Endometrium (tissue), 2 donors: ENCODE data around the gene CD22.
"Not testable (repeated sequence)": the region's sequence is repeated elsewhere in the genome, so short reads cannot be mapped to it uniquely, and the experiment has no call there.

Experiments used
- FAIRE-seq: peaks from 2 replicates; lab custom pipeline; 2012; peaks lifted over from hg19 to GRCh38; lab: Jason Lieb, UNC
- donor health status: control.
- donor health status: control.

Gene CD22

DNA sequence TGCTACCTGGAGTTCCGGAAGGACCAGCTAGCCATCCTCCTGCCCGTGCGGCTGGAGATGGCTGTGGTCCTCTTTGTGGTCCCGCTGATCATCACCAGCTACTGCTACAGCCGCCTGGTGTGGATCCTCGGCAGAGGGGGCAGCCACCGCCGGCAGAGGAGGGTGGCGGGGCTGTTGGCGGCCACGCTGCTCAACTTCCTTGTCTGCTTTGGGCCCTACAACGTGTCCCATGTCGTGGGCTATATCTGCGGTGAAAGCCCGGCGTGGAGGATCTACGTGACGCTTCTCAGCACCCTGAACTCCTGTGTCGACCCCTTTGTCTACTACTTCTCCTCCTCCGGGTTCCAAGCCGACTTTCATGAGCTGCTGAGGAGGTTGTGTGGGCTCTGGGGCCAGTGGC lies 30.4 kb downstream of the CD22 start:
- not testable (repeated sequence) for FAIRE-seq

DNA sequence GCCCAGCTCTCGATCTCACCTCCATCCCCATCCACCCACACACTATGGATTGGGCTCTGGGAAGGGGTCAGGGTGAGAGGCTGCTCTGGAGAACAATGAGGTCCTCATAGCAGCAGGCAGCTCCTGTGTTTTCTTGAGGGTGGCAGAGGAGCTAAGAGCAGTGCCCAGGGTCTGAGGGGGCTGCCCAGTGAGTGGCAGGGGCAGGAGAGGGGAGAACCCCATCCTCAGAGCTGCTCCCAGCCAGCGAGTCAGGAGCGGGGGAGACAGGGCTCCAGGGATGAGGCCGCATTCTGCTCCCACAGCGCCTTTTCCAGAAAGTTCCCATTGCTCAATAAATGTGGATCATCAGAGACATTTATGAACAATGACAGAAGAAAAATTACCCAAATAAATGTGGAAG lies 31.1 kb downstream of the CD22 start:
- not testable (repeated sequence) for FAIRE-seq

DNA sequence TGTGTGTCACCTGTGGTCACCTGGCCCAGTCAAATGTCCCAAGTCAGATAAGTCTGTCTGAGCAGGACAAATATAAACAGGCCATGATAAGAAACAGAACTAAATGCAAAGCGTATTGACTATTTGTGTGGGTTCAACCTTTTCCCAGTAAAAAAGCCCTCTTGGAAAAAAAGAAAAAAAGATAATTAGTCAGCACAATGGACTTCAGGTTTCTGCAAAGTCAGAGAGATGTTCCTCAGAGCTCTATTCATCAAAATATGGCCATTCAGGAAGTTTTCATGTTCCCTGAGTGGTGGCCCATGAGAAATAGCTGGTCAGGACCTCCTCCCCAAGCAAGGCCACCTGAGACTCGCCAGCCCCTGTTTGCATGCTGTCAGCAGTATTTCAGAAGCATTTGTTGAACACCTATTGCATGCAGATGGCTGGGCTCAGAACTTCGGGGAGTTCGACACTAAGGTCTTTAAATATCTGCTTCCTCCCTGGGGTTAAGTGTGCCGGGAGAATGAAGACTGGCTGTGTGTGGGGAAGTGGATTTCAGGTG lies 32.0 kb downstream of the CD22 start:
- no peak for FAIRE-seq

DNA sequence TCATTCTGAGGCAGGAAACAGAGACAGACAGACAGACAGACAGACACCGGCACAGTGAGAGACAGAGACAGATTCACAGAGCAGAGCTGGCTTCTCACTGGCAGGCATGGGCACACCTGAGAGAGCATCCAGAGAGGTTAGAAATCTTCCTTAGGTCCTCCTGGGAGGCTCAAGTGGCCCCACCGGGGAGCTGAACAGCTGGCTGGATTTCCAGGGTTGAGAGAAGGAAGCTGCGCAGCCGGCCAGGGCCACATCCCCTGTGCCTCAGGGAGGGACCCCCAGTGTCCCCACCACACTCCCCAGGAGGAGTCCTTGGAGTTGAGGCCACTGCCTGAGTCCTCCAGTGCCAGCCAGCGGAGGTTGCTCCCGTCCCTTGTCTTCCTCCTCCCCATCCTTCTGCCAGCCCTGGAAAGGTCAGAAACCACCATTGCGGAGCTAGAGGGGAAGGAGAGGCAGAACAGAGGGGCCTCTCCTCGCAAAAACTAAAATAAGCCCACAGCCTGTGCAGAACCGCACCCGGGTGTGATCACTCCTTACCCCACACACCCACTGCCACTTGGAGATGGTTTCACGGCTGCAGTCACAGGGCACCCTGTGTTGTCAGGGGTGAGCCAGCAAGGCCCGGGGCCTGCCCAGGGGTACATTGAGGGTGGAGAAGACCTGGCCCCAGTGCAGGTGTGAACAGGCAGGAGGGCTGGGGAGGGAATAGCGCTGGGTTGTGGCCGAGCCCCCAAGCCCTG lies 33.4 kb downstream of the CD22 start:
- FAIRE-seq, result no peak

DNA sequence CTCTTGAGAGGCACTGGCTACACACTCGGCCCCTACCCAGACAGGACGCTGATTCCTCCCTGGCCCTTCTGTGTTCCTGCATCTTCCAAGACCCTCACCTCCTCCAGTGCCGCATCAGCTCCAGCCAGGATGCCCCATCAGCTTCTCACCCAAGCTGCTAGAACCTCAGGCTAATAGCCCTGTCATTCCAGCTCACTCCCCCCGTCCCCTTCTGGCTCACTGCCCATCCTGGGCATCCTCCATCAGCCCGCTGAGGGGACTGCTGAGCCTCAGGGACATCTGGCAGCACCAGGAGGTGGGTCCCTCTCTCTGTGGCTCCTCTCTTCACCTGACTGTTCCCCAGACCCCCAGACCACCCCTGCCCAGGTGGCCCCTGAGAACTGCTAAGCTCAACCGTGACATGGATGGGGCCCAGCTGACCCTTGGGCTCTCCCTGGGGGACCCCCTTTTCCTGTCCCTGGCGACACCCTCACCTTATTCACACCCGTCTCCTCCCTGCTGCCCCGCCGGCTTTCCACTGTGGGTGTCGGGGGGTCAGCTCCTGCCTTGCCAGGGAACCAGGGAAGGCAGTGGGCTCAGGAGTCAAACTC lies 34.1 kb downstream of the CD22 start:
- no peak for FAIRE-seq

DNA sequence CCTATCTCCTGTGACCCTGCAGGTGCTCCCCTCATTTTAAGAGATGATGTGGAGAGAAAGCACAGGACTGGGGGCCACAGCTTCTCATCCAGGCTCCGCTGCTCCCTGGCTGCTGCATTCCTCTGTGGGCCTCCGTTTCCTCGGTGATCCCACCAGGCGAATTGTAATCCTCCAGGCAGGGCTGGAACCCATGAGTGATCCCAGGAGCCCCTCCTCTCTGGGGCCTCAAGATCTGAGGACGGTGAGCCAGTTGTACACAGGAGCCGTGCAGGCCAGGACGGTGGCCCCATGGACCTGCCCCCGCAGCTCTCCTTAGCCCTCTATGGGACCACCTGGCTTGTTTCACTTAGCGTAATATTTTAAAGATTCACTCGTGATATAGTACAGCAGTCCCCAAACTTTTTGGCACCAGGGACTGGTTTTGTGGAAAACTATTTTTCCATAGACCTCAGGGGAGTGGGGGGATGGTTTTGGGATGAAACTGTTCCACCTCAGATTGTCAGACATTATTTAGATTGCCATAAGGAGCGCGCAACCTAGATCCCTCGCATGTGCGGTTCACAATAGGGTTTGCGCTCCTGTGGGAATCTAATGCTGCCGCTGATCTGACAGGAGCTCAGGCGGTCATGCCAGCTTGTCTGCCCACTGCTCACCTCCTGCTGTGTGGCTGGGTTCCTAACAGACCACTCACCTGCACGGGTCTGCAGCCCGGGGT lies 34.9 kb downstream of the CD22 start:
- FAIRE-seq, result no peak

DNA sequence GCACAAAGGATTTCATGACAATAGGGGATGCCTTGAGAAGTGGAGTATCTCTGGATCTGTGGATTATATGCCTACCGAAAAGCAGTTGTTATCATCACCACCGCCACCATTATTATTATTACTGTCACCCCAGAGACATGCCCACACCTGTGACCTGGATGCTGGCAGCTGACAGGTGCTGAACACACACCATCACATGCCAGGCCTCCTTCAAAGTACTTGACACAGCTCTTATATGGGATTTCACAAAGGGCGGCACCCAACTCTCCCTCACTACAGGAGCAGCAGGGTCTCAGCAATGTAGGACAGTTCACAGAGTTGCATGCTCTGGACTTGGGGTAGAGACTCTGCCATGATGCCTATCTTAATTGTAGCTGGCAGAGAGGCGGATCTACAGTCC lies 36.3 kb downstream of the CD22 start:
- FAIRE-seq, result no peak

DNA sequence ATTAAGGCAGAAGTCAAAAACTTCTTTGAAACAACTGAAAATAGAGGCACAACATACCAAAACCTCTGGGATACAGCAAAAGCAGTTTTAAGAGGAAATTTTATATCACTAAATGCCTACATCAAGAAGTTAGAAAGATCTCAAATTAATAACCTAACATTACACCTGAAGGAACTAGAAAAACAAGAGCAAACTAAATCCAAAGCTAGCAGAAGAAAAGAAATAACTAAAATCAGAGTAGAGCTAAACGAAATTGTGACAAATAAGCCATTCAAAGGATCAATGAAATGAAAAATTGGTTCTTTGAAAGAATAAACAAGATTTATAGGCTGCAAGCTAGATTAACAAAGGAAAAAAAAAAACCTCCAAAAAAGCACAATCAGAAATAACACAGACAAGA lies 39.4 kb downstream of the CD22 start:
- no peak for FAIRE-seq

DNA sequence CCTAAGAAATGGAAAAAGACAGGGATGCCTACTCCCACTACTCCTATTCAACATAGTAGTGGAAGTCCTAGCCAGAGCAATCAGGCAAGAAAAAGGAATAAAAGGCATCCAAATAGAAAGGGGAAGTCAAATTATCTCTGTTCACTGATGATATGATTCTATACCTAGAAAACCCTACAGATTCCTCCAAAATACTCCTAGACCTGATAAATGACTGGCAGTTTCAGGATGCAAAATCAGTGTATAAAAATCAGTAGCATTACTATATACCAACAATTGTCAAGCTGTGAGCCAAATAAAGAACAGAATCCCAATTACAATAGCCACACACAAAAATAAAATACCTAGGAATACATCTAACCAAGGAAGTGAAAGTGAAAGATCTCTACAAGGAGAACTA lies 40.5 kb downstream of the CD22 start:
- FAIRE-seq, result no peak

DNA sequence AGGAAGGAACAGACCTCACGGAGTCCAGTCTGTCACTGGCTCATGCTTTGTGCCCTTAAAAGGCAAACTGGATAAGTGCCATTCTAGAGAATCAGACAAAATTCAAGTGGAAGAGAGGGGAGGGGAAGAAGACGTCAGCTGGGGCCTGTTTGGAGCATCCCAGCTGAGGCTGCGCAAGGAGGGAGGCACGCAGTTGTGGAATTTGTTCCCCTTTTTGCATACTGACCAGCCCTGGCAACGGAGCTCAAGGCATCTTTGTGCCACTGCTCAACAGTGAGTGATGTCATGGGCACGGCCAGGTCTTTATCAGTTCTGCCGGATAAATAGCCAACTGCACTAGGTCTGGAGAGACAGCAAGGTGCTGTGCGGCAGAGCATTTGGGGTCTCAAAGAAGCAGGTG lies 41.7 kb downstream of the CD22 start, which contains the start of gene GPR42:
Gene GPR42, plus strand, starts transcription at position 347 of the 400 bp plus-strand sequence. CDS start 292 bp downstream, outside the sequence.
- no peak for FAIRE-seq

DNA sequence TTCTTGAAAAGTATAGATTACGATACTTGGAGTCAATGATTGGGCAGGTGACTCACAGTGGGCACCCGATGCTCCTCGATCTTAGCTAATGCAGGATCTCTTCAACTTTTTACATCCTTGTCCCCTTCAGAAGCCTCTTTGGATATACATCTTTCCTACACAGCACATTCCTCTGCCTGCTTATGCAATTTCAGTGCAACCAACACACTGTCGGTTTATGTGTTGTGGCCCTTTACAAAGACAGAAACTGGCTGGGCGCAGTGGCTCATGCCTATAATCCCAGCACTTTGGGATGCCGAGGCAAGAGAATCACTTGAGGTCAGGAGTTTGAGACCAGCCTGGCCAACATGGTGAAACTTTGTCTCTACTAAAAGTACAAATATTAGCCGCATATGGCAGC lies 44.5 kb downstream of the CD22 start:
- no peak for FAIRE-seq

DNA sequence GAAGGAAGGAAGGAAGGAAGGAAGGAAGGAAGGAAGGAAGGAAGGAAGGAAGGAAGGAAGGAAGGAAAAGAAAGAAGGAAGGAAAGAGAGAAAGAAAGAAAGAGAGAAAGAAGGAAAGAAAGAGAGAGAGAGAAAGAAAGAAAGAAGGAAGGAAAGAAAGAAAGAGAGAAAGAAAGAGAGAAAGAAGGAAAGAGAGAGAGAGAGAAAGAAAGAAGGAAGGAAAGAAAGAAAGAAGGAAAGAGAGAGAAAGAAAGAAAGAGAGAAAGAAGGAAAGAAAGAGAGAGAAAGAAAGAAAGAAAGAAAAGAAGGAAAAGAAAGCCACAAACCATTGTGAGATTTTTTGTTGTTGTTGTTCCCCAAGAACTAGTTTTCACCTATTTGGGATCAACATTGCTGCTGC lies 45.0 kb downstream of the CD22 start:
- not testable (repeated sequence) for FAIRE-seq

DNA sequence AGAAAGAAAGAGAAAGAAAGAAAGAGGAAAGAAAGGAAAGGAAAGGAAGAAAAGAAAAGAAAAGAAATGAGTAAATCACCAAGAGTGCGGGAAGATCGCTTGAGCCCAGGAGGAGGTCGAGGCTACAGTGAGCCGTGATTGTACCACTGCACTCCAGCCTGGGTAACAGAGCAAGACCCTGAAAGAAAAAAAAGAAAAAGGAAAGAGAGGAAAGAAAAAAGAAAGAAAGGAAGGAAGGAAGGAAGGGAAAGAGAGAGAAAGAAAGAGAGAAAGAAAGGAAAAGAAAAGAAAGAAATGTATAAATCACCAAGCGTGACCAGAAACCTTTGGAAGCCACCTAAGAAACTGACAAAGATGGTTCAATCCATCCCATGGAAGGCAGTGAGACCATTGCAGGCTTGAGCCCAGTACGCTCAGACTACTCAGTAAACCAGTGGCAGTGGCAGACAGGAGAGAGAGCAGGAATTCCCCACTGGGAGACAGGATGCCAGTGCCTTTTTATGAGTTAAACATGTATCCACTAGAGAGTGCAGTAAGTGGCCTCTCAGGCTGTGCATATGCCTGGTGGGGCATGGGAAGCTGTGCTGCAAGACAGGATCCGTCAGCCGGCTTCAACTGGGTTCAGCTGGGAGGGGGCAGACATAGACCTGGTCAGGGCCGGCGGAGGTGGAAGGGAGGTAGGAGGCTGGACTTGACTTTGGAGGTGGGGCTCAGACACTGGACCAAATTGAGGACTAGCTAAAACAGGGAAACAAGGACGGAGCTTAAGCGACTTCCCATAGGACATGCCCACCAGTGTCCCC lies 46.7 kb downstream of the CD22 start:
- no peak for FAIRE-seq

DNA sequence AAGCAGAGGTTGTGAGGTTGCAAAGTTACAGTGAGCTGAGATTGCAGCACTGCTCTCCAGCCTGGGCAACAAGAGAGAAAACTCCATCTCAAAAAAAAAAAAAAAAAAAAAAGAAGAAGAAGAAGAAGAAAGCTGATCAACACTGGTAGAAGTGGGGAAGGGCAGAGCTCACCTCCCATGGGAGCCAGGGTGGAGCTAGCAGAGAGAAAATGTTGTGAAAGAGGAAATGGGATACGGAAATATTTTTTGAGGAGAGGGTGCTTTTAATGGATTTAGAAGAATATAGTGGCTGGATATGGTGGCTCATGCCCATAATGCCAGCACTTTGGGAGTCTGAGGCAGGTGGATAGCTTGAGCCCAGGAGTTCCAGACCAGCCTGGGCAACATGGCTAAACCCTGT lies 48.7 kb downstream of the CD22 start:
- no peak for FAIRE-seq

DNA sequence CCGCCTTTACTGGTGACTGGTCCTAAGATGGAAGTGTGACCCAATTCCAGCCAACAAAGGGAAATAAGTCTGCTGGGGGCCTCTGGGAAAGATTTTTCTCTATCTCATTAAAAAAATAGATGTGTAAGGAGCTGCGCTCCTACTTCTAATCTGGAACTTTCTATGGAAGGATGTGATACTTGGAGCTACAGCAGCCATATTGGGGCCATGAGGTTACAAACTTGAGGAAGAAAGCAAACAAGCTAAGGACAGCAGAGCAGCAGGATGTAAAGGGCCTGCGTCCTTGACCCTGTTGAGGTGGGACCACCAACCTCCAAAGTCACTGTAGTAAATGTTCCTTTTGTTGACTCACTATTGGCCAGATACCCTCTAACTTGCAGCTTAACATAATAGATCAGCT lies 49.4 kb downstream of the CD22 start:
- no peak for FAIRE-seq

DNA sequence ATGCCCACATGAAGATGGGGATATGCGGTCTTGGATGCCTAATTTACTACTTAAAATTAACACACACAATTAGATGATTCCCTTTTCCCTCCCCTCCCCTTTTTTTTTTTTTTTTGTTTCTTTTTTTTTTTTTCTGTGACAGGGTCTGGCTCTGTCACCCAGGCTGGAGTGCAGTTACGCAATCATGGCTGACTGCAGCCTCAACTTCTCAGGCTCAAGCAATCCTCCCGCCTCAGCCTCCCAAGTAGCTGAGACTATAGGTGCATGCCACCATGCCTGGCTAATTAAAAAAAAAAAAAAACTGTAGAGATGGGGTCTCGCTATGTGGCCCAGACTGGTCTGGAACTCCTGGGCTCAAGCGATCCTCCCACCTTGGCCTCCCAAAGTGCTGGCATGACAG lies 50.6 kb downstream of the CD22 start:
- FAIRE-seq, result not testable (repeated sequence)

DNA sequence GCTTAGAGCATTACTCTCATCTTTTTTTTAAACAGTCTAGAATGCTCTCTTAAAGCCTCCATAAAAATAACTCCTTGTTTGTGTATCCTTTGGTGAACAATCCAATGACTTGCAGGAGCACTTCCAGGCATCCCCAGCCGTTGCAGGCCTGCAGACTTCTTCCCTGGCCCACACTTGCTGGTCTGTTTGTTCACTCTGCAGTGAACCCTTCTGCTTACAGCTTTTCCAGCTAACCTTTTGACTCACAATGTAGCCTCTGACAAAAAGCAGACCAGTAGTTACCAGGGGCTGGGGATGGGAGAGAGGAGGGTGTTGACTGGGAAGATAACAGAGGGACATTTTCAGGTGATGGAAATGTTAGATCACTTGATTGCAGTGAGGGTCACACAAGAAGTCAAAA lies 51.0 kb downstream of the CD22 start:
- no peak for FAIRE-seq

DNA sequence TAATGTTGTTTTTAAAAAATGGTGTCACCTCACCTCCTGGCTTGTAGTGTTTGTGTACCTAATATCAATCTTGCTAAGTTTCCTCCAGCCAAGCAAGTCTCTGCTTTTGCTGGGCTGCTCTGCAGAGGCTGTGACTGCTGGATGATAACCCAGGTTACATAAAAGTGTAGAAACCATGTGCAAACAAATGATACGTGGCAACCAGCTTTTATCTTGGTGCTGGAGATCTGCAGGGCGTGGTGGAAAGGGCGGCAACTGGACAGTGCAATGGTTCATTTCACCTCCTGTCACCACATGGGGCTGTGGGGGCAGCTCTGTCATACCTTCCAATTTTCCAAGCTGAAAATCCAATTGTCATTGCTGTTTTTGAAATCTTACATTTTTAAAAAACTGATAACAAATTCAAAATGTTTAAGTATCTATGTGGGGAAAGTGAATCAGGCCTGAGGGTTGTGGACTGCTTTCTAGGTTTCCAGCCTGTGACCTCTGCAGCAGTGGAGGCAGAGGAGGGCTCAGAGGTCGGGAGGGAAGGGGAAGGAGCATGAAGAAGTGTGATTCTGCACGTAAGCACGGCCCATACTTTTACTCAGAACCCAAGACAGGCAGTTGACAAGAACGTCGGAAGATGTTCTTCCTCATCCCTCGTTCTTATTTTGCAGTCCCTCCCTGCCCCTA lies 51.6 kb downstream of the CD22 start:
- no peak for FAIRE-seq

DNA sequence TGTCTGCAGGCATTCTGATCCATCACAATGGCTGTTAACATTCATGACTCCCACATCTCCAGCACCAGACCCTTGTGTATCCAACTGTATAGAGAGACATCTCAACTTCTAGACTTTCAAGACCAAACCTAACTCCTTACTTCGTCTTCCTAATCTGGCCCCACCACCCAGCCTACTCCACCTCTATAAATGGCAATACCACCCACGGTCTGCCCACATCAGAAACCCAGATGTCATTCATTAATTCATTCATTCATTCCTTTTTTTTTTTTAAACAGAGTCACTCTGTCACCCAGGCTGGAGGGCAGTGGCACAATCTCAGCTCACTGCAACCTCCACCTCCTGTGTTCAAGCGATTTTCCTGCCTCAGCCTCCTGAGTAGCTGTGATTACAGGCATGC lies 52.3 kb downstream of the CD22 start:
- FAIRE-seq, result no peak

DNA sequence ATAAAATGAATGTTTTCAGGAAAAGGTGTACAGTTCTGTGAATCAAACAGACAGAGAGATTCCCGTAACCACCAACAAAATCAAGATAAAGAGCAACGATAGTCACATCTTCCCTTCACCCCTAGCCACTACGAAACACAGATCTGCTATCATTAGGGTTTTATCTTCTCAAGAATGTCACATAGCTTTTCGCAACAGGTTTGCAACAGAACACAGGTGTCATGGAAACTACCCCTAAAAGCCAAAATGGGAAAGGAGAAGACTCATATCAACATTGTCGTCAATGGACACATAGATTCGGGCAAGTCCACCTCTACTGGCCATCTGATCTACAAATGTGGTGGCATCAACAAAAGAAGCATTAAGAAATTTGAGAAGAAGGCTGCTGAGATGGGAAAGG lies 52.9 kb downstream of the CD22 start:
- FAIRE-seq, result no peak

DNA sequence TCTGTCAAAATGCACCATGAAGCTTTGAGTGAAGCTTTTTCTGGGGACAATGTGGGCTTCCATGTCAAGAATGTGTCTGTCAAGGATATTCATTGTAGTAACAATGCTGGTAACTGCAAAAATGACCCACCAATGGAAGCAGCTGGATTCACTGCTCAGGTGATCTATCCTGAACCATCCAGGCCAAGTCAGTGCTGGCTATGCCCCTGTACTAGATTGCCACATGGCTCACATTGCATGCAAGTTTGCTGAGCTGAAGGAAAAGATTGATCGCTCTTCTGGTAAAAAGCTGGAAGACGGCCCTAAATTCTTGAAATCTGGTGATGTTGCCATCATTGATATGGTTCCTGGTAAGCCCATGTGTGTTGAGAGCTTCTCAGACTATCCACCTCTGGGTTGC lies 54.5 kb downstream of the CD22 start:
- no peak for FAIRE-seq
